ENCODE measurements around the gene ACACA.

Gene ACACA

GRCh38 chr17:37399265-37399803 is 7.3 kb downstream of the ACACA start:
- DNase-seq (ENCODE audit: low read depth in 2 of 3, low spot score in 2 of 3): no peak

GRCh38 chr17:37393352-37393751 is 13.3 kb downstream of the ACACA start:
- no peak for DNase-seq (ENCODE audit: low read depth in 2 of 3, low spot score in 2 of 3)

- no peak for DNase-seq (ENCODE audit: low read depth in 2 of 3, low spot score in 2 of 3)
These were observed 14.5 kb downstream of the ACACA start for GRCh38 chr17:37392024-37392590.

GRCh38 chr17:37391146-37391545 is 15.5 kb downstream of the ACACA start:
- DNase-seq (ENCODE audit: low read depth in 2 of 3, low spot score in 2 of 3): no peak

- no peak for DNase-seq (ENCODE audit: low read depth in 2 of 3, low spot score in 2 of 3)
These were observed 17.5 kb downstream of the ACACA start for GRCh38 chr17:37389160-37389559.

- no peak for DNase-seq (ENCODE audit: low read depth in 2 of 3, low spot score in 2 of 3)
These were observed 18.4 kb downstream of the ACACA start for GRCh38 chr17:37388266-37388665.

- DNase-seq (ENCODE audit: low read depth in 2 of 3, low spot score in 2 of 3): no peak
These were observed 20.2 kb downstream of the ACACA start for GRCh38 chr17:37386462-37386861.

GRCh38 chr17:37385474-37385990 is 21.1 kb downstream of the ACACA start:
- no peak for DNase-seq (ENCODE audit: low read depth in 2 of 3, low spot score in 2 of 3)

GRCh38 chr17:37384560-37385149 is 22.0 kb downstream of the ACACA start:
- no peak for DNase-seq (ENCODE audit: low read depth in 2 of 3, low spot score in 2 of 3)

- no peak for DNase-seq (ENCODE audit: low read depth in 2 of 3, low spot score in 2 of 3)
These were observed 24.6 kb downstream of the ACACA start for GRCh38 chr17:37382056-37382455.

- DNase-seq (ENCODE audit: low read depth in 2 of 3, low spot score in 2 of 3): no peak
These were observed 30.9 kb downstream of the ACACA start, which contains the start of gene C17orf78 for GRCh38 chr17:37375706-37376105. Gene C17orf78 (plus strand): TSS chr17:37375985. CDS start chr17:37376093, 108 bp downstream.

- DNase-seq (ENCODE audit: low read depth in 2 of 3, low spot score in 2 of 3): peak in 2 of 3 experiments; percentile 10 to 23
These were observed 33.0 kb downstream of the ACACA start for GRCh38 chr17:37373530-37374159.

GRCh38 chr17:37368577-37368976 is 38.1 kb downstream of the ACACA start:
- no peak for DNase-seq (ENCODE audit: low read depth in 2 of 3, low spot score in 2 of 3)

- no peak for DNase-seq (ENCODE audit: low read depth in 2 of 3, low spot score in 2 of 3)
These were observed 41.0 kb downstream of the ACACA start for GRCh38 chr17:37365589-37365988.

- DNase-seq (ENCODE audit: low read depth in 2 of 3, low spot score in 2 of 3): no peak
These were observed 45.1 kb downstream of the ACACA start for GRCh38 chr17:37361543-37361942.

GRCh38 chr17:37360632-37361031 is 46.0 kb downstream of the ACACA start:
- no peak for DNase-seq (ENCODE audit: low read depth in 2 of 3, low spot score in 2 of 3)

- no peak for DNase-seq (ENCODE audit: low read depth in 2 of 3, low spot score in 2 of 3)
These were observed 46.9 kb downstream of the ACACA start for GRCh38 chr17:37359682-37360188.

GRCh38 chr17:37358830-37359681 is 47.6 kb downstream of the ACACA start:
- peak; percentile 78 to 90 (median 81) for DNase-seq (ENCODE audit: low read depth in 2 of 3, low spot score in 2 of 3)

GRCh38 chr17:37358098-37358829 is 48.4 kb downstream of the ACACA start:
- DNase-seq (ENCODE audit: low read depth in 2 of 3, low spot score in 2 of 3): peak in 2 of 3 experiments; percentile 14

Measured in activated CD8-positive, alpha-beta memory T cell treated with anti-CD3 and anti-CD28 coated beads for 48 hours (primary cell).